Esophagus squamous epithelium (tissue), 5 donors: ENCODE results near the gene SPOCK1. TPM values are rescaled to one million over a fixed set of nuclear protein-coding genes. Genes with fewer than 3 reads are reported as not detected.

ENCODE experiments used
- DNase-seq: peaks from one replicate; lab custom pipeline; 2025; lab: John Stamatoyannopoulos, UW
- H3K27ac ChIP-seq, 4 donors: fragments of 200-600 bp; sonication (generic); one replicate each; pipeline ENCODE4 v1.5.1; 2016 to 2019; ENCODE audit warnings: mild to moderate bottlenecking in 1 of 4
- H3K27me3 ChIP-seq, 4 donors: fragments of 200-600 bp; sonication (generic); 1 replicate in 3 of 4; 2 replicates in 1 of 4; pipeline versions ENCODE4 v1.5.1 to v1.6.0; 2017 to 2021; ENCODE audit warnings: antibody characterized with exemption in 1 of 4
- H3K36me3 ChIP-seq, 3 donors: fragments of 200-600 bp; sonication (generic); one replicate each; pipeline ENCODE4 v1.5.1; 2016 to 2019
- H3K4me1 ChIP-seq, 3 donors: fragments of 200-600 bp; sonication (generic); one replicate each; pipeline ENCODE4 v1.5.1; 2017 to 2019
- H3K4me3 ChIP-seq, 4 donors: fragments of 200-600 bp; sonication (generic); 1 replicate in 3 of 4; 2 replicates in 1 of 4; pipeline ENCODE4 v1.5.1; 2016 to 2019; ENCODE audit warnings: mild to moderate bottlenecking in 2 of 4, moderate library complexity in 1 of 4
- H3K9me3 ChIP-seq, 3 donors: fragments of 200-600 bp; sonication (generic); one replicate each; pipeline ENCODE4 v1.5.1; 2016 to 2019
- POLR2A ChIP-seq, 4 donors: fragments of 450-650 bp; IDR thresholded peaks; one replicate each; pipeline ENCODE4 v1.6.1; 2017; ENCODE audit warnings: antibody characterized with exemption in 4 of 4, mild to moderate bottlenecking in 4 of 4, moderate library complexity in 3 of 4
- WGBS, 2 donors: methylation state at CpG; one replicate each; pipeline ENCODE4 v1.1.5; 2018; 5-methylcytosine and 5-hydroxymethylcytosine counted together
- intact Hi-C: fragments of 100-400 bp; cut with DNase I; formaldehyde crosslinking; loops from one replicate; pipeline ENCODE4 v1.15.0; 2022
- total RNA-seq, 4 donors: library from RNA; depleted of rRNA; stranded (reverse); fragments of >200 nt; gene quantifications; one replicate each; pipeline ENCODE4 v1.1.0, GENCODE V29; 2016
- TF ChIP-seq, protein P1 (sequence below), 6 experiments: fragments of 450-650 bp in 4 of 6; fragments of 200-600 bp in 2 of 6; sonication (generic) in 2 of 6; IDR thresholded peaks; one replicate each; pipeline ENCODE4 v1.5.1; 2016 to 2019; ENCODE audit warnings: antibody characterized with exemption in 6 of 6, mild to moderate bottlenecking in 4 of 6, moderate library complexity in 4 of 6
- donor health status: DM: yes; HTN: yes; CAD: no.

The SPOCK1 gene
- total RNA-seq, 4 donors from 2014 or later = 0.99 to 21.9 (median 8.1) TPM

DNA sequence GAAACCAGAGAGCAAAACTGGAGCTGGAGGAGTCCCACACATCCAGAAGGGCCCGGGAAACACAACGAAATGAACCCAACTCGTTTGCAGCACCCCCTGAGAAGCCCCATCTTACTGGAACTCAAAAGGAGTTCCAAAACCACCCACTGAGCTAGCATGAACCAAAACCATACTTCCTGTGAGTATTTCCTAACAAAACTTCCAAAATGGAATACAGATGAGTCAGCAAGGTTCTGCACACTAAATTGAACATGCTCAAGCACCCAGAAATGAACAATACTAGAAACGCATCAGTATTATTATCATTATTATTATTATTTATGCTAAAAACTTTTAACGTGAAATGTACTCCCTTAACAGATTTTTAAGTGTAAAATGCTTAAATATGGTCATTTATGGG lies 8.0 kb upstream of the SPOCK1 start:
- Histone ChIP-seq H3K27me3 (peaks cover 0 to 26% (median 0%) of the 10 kb centered on the region in 4 donors), H3K4me3 (no peak overlapping the region), H3K4me1 (no peaks in the 10 kb centered on the region), H3K36me3 (no peaks in the 10 kb centered on the region), H3K9me3 (no peaks in the 10 kb centered on the region), H3K27ac (no peak overlapping the region)
- intact Hi-C loops = loop anchor here (10.0 kb wide), 1 partner anchor 162 kb away; no protein-coding TSS in a partner anchor
- TF ChIP-seq, protein P1, sequence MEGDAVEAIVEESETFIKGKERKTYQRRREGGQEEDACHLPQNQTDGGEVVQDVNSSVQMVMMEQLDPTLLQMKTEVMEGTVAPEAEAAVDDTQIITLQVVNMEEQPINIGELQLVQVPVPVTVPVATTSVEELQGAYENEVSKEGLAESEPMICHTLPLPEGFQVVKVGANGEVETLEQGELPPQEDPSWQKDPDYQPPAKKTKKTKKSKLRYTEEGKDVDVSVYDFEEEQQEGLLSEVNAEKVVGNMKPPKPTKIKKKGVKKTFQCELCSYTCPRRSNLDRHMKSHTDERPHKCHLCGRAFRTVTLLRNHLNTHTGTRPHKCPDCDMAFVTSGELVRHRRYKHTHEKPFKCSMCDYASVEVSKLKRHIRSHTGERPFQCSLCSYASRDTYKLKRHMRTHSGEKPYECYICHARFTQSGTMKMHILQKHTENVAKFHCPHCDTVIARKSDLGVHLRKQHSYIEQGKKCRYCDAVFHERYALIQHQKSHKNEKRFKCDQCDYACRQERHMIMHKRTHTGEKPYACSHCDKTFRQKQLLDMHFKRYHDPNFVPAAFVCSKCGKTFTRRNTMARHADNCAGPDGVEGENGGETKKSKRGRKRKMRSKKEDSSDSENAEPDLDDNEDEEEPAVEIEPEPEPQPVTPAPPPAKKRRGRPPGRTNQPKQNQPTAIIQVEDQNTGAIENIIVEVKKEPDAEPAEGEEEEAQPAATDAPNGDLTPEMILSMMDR (IDR thresholded peaks at IDR 0.05) = no peak
- TF ChIP-seq POLR2A (IDR thresholded peaks at IDR 0.05) = no peak
- no peak for DNase-seq
- 69 to 76% methylated on average over 5 of the region's 5 CpGs for WGBS, 2 donors

DNA sequence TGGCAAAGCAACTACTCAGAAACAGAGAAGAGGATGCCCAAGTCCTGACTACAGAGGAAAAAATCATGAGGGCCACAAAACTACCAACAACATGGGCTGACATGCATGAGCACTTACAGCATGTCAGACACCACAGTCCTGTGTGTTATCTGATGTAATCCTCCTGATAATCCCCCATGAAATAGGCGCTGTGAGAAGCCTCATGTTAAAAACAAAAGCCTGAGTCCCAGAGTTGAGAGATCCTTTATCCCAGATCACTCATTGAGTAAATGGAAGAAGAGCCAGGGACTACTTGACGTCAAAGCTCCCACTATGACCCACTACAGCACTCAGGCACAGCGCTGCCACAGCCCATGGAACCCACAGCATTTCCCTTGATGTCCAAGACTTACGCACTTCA lies 7.2 kb upstream of the SPOCK1 start:
- Histone ChIP-seq H3K27ac (no peak overlapping the region), H3K4me3 (no peak overlapping the region), H3K27me3 (peaks cover 0 to 29% (median 0%) of the 10 kb centered on the region in 4 donors), H3K9me3 (no peaks in the 10 kb centered on the region), H3K36me3 (no peaks in the 10 kb centered on the region), H3K4me1 (no peaks in the 10 kb centered on the region)
- no peak for DNase-seq
- TF ChIP-seq, protein P1 (IDR thresholded peaks at IDR 0.05) = no peak
- intact Hi-C loops = loop anchor here (10.0 kb wide), 1 partner anchor 161 kb away; no protein-coding TSS in a partner anchor
- 71 to 80% methylated on average over 4 of the region's 4 CpGs for WGBS, 2 donors

DNA sequence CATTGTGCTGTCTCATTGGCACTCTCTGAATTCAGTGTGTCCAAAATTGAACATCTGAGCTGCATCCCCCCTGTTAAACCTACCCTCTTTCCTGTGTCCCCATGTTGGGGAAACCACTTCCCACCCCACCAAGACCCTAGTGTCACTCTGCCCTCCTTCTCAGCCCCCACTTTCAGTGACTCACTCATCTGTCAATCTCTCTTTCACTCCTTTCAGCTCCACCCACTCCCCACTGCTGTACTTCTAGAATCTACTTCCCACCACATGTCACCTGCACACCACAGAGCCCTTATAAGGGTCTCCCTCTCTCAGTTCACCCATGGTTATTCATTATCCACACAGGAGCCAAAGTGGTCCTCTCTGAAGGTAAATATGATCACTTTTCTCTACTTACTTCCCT lies 5.8 kb upstream of the SPOCK1 start:
- DNase-seq = no peak
- H3K27ac ChIP-seq = no peak overlapping the region
- intact Hi-C loops = loop anchor here (10.0 kb wide), 1 partner anchor 160 kb away; no protein-coding TSS in a partner anchor

DNA sequence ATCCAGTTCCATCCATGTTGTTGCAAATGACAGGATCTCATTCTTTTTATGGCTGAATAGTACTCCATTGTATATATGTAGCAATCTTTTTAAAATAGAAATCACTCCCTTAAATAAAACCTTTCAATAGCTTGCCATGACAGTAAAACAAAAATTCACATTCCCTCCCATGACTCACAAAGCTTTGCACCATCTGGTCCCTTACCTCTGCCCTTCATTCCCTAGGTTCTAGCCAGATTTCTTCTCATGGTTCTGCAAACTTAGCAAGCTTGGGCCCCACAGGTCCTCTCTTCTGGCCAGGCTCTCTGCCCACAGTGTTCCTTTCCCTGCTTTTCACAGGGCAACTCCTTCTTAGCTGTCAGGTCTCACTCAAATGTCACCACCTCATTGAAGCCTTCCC lies 4.3 kb upstream of the SPOCK1 start:
- no peaks in the 10 kb centered on the region for H3K36me3 ChIP-seq
- peaks cover 0 to 37% (median 2%) of the 10 kb centered on the region in 4 donors for H3K27me3 ChIP-seq
- no peak overlapping the region for H3K4me3 ChIP-seq
- intact Hi-C loops = loop anchor here (10.0 kb wide), 1 partner anchor 159 kb away; no protein-coding TSS in a partner anchor
- no peaks in the 10 kb centered on the region for H3K9me3 ChIP-seq
- peaks cover 5 to 7% (median 7%) of the 10 kb centered on the region in 3 donors for H3K4me1 ChIP-seq
- H3K27ac ChIP-seq = no peak overlapping the region
- no peak for DNase-seq
- TF ChIP-seq POLR2A (IDR thresholded peaks at IDR 0.05) = no peak
- TF ChIP-seq, protein P1 (IDR thresholded peaks at IDR 0.05) = no peak

More for the DNA sequence above, 5.8 kb upstream of the SPOCK1 start:
- H3K4me1 ChIP-seq = no peaks in the 10 kb centered on the region
- H3K4me3 ChIP-seq = no peak overlapping the region
- H3K9me3 ChIP-seq = no peaks in the 10 kb centered on the region
- no peak for TF ChIP-seq POLR2A (IDR thresholded peaks at IDR 0.05)
- TF ChIP-seq, protein P1 (IDR thresholded peaks at IDR 0.05) = no peak
- peaks cover 0 to 29% (median 0%) of the 10 kb centered on the region in 4 donors for H3K27me3 ChIP-seq
- H3K36me3 ChIP-seq = no peaks in the 10 kb centered on the region

DNA sequence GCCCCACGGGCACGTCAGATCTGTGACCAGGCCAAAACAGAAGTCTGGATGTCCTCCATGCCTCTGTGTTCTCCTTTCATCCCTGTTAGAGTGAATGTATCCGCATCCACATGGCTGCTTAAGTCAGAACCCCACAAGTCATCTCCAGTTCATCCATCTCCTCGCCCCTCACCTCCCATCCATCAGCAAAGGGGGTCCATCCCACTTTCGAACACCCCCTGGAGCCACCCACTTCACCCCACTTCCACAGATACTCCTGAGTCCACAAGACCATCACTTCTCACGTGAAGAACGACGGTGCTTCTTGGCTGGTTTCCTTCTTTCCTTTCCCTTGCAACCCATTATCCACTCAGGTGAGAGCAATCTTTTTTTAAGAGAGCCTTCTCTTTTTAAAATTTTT lies 3.5 kb upstream of the SPOCK1 start:
- Histone ChIP-seq H3K36me3 (no peaks in the 10 kb centered on the region), H3K27me3 (peaks cover 0 to 45% (median 2%) of the 10 kb centered on the region in 4 donors), H3K27ac (no peak overlapping the region), H3K4me3 (no peak overlapping the region), H3K9me3 (no peaks in the 10 kb centered on the region), H3K4me1 (peaks cover 5 to 13% (median 10%) of the 10 kb centered on the region in 3 donors)
- 68 to 76% methylated on average over 8 of the region's 8 CpGs for WGBS, 2 donors
- intact Hi-C loops = loop anchor here (10.0 kb wide), 1 partner anchor 158 kb away; no protein-coding TSS in a partner anchor
- TF ChIP-seq, protein P1 (IDR thresholded peaks at IDR 0.05) = no peak
- TF ChIP-seq POLR2A (IDR thresholded peaks at IDR 0.05) = no peak
- DNase-seq = no peak
